OCI-LY1 (cell line): ENCODE data around the gene MUS81.

Source experiments
- H2AFZ ChIP-seq: fragments of 200-600 bp; sonication (generic), shearing (Covaris generic); 2 replicates; pipeline ENCODE4 v1.6.0; 2014; ENCODE audit warnings: antibody characterized with exemption, mild to moderate bottlenecking, low read length
- H3F3A ChIP-seq: fragments of 200-600 bp; sonication (generic), shearing (Covaris generic); 2 replicates; pipeline ENCODE4 v1.6.0; 2014; ENCODE audit warnings: mild to moderate bottlenecking, antibody characterized with exemption, low read length, moderate library complexity; ENCODE audit not compliant: insufficient read depth
- H3K27ac ChIP-seq: fragments of 200-600 bp; sonication (generic); 2 replicates; pipeline ENCODE4 v1.5.1; 2014; ENCODE audit warnings: low read length, mixed run types, mild to moderate bottlenecking, low read depth; ENCODE audit not compliant: poor library complexity, severe bottlenecking
- H3K27me3 ChIP-seq: fragments of 200-600 bp; sonication (generic); 2 replicates; pipeline ENCODE4 v1.6.0; 2014; ENCODE audit warnings: antibody characterized with exemption, mild to moderate bottlenecking, low read length, moderate library complexity; ENCODE audit not compliant: insufficient read depth
- H3K36me3 ChIP-seq: fragments of 200-600 bp; sonication (generic); 2 replicates; pipeline ENCODE4 v1.6.1; 2014; ENCODE audit warnings: mild to moderate bottlenecking, antibody characterized with exemption, low read length, moderate library complexity, mixed read lengths; ENCODE audit not compliant: insufficient read depth
- H3K4me1 ChIP-seq: fragments of 200-600 bp; sonication (generic); 2 replicates; pipeline ENCODE4 v1.5.1; 2014; ENCODE audit warnings: mild to moderate bottlenecking, low read length, moderate library complexity; ENCODE audit not compliant: insufficient read depth, severe bottlenecking
- H3K4me2 ChIP-seq: fragments of 200-600 bp; sonication (generic), shearing (Covaris generic); 2 replicates; pipeline ENCODE4 v1.6.1; 2014; ENCODE audit warnings: low read length
- H3K4me3 ChIP-seq: fragments of 200-600 bp; sonication (generic); 2 replicates; pipeline ENCODE4 v1.5.1; 2014; ENCODE audit warnings: low read length, low read depth, mild to moderate bottlenecking, mixed read lengths; ENCODE audit not compliant: poor library complexity, severe bottlenecking
- H3K79me2 ChIP-seq: fragments of 200-600 bp; shearing (Covaris generic); 2 replicates; pipeline ENCODE4 v1.6.1; 2016; ENCODE audit warnings: mixed run types, low read length, mixed read lengths; ENCODE audit not compliant: insufficient read depth
- H3K9ac ChIP-seq: fragments of 200-600 bp; sonication (generic), shearing (Covaris generic); 2 replicates; pipeline ENCODE4 v1.6.1; 2014; ENCODE audit warnings: mild to moderate bottlenecking, low read length, mixed read lengths
- H3K9me2 ChIP-seq: fragments of 200-600 bp; sonication (generic), shearing (Covaris generic); 2 replicates; pipeline ENCODE4 v1.6.1; 2014; ENCODE audit warnings: low read depth, mild to moderate bottlenecking, low read length, mixed read lengths
- H3K9me3 ChIP-seq: fragments of 200-600 bp; shearing (Covaris generic); 2 replicates; pipeline ENCODE4 v1.6.1; 2014; ENCODE audit warnings: low read length, mixed read lengths
- H4K20me1 ChIP-seq: fragments of 200-600 bp; sonication (generic), shearing (Covaris generic); 2 replicates; pipeline ENCODE4 v1.6.0; 2016; ENCODE audit warnings: mild to moderate bottlenecking, low read length; ENCODE audit not compliant: insufficient read depth
- CTCF ChIP-seq: fragments of 200-600 bp; sonication (generic), shearing (Covaris generic); IDR thresholded peaks from 2 replicates; pipeline ENCODE4 v1.5.1; 2017; ENCODE audit warnings: mild to moderate bottlenecking, antibody characterized with exemption, low read length, moderate library complexity, mixed read lengths
- EZH2 ChIP-seq: fragments of 200-600 bp; sonication (generic), shearing (Covaris generic); IDR thresholded peaks from 2 replicates; pipeline ENCODE4 v1.8.0; 2017; ENCODE audit warnings: borderline replicate concordance, mixed run types, mild to moderate bottlenecking, antibody characterized with exemption, low read length, moderate library complexity, mixed read lengths

The MUS81 gene

GRCh38 chr11:65886826-65887722 is 26.8 kb downstream of the MUS81 start:
- peak overlapping the region; percentile 98 for H3K4me3 ChIP-seq
- peaks cover 46% of the 10 kb centered on the region for H3K4me1 ChIP-seq
- peak overlapping the region; percentile 90 for H3K9ac ChIP-seq
- H3K36me3 ChIP-seq = peaks cover 41% of the 10 kb centered on the region
- no peak overlapping the region for H2AFZ ChIP-seq
- H3K27me3 ChIP-seq = no peaks in the 10 kb centered on the region
- peak overlapping the region; percentile 28 for H3K27ac ChIP-seq
- H3K79me2 ChIP-seq = no peaks in the 10 kb centered on the region
- H3K9me2 ChIP-seq = no peaks in the 10 kb centered on the region
- no peak for TF ChIP-seq CTCF
- no peaks in the 10 kb centered on the region for H3K9me3 ChIP-seq
- no peaks in the 10 kb centered on the region for H4K20me1 ChIP-seq
- H3K4me2 ChIP-seq = peak overlapping the region; percentile 100
- H3F3A ChIP-seq = peaks cover 5% of the 10 kb centered on the region

- Histone ChIP-seq H3K9me3 (no peaks in the 10 kb centered on the region), H3K9ac (peak overlapping the region; percentile 90), H4K20me1 (no peaks in the 10 kb centered on the region), H2AFZ (no peak overlapping the region), H3K27ac (peak overlapping the region; percentile 28), H3F3A (peaks cover 5% of the 10 kb centered on the region), H3K27me3 (no peaks in the 10 kb centered on the region), H3K9me2 (no peaks in the 10 kb centered on the region), H3K4me1 (peaks cover 52% of the 10 kb centered on the region), H3K79me2 (no peaks in the 10 kb centered on the region), H3K4me2 (peak overlapping the region; percentile 100), H3K36me3 (peaks cover 35% of the 10 kb centered on the region), H3K4me3 (peak overlapping the region; percentile 98)
- no peak for TF ChIP-seq EZH2
- TF ChIP-seq CTCF = no peak
Measured at GRCh38 chr11:65887723-65888162, 27.5 kb downstream of the MUS81 start.

GRCh38 chr11:65888163-65888814 is 28.1 kb downstream of the MUS81 start, which contains the start of gene FIBP:
Gene FIBP, minus strand, starts transcription at chr11:65888471. Its CDS starts 53 bp downstream, at chr11:65888418.
- H3K4me2 ChIP-seq = peak within 1 kb of the TSS; percentile 100
- peaks cover 30% of the 10 kb centered on the region for H3K36me3 ChIP-seq
- H3K4me3 ChIP-seq = peak within 1 kb of the TSS; percentile 98
- H3K27ac ChIP-seq = peak within 1 kb of the TSS; percentile 70
- peaks cover 5% of the 10 kb centered on the region for H3F3A ChIP-seq
- H3K4me1 ChIP-seq = peaks cover 58% of the 10 kb centered on the region
- TF ChIP-seq EZH2 = no peak
- TF ChIP-seq CTCF = peak; percentile 77
- no peaks in the 10 kb centered on the region for H3K27me3 ChIP-seq
- H3K9me3 ChIP-seq = no peaks in the 10 kb centered on the region
- no peaks in the 10 kb centered on the region for H3K9me2 ChIP-seq
- H4K20me1 ChIP-seq = no peaks in the 10 kb centered on the region
- peak within 1 kb of the TSS; percentile 50; the same call in 1 of the 2 replicates for H2AFZ ChIP-seq
- H3K9ac ChIP-seq = peak within 1 kb of the TSS; percentile 90
- no peaks in the 10 kb centered on the region for H3K79me2 ChIP-seq
